ENCODE results near the gene LCN10. TPM values are rescaled to one million over a fixed set of nuclear protein-coding genes. Genes with fewer than 3 reads are reported as not detected.
"Not testable (repeated sequence)": the region's sequence is repeated elsewhere in the genome, so short reads cannot be mapped to it uniquely, and the experiment has no call there.

Gene LCN10
- total and polyA plus RNA-seq, 2 of the 13 experiments (the other 11 are each of a cell fraction or from before 2014, with no cell fraction given) = 0.53 to 0.61 TPM

DNA sequence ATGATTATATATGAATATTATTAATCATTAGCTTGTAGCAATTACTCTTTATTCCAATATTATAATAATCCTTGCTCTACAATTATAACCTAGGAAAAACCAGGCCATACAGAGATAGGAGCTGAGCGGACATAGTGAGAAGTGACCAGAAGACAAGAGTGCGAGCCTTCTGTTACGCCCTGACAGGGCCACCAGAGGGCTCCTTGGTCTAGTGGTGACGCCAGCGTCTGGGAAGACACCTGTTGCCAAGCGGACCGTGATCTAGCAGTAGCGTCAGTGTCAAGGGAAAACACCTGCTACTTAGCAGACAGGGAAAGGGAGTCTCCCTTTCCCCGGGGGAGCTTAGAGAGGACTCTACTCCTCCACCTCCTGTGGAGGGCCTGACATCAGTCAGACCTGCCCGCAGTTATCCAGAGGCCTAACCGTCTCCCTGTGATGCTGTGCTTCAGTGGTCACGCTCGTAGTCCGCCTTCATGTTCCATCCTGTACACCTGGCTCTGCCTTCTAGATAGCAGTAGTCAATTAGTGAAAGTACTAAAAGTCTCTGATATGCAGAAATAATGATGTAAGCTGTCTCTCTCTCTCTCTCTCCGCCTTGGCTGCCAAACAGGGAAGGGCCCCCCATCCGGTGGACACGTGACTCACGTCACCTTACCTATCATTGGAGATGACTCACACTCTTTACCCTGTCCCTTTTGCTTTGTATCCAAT is 23.8 kb upstream of the LCN10 start (continued):
- TF ChIP-seq CREM (IDR thresholded peaks at IDR 0.05) (0 out of 2 replicates have a peak, but pooled peaks have one; percentile 28), USF2 (CRISPR knock-in tag; IDR thresholded peaks at IDR 0.05; ENCODE audit: borderline replicate concordance) (peak; percentile 74; the same call in 1 of the 2 replicates), MED1 (CRISPR knock-in tag; IDR thresholded peaks at IDR 0.05) (0 out of 2 replicates have a peak, but pooled peaks have one; percentile 17), STAG1 (CRISPR knock-in tag; IDR thresholded peaks at IDR 0.05) (peak; percentile 56), FOSL2 (CRISPR knock-in tag; IDR thresholded peaks at IDR 0.05) (peak; percentile 88), CREB1 (IDR thresholded peaks at IDR 0.05) (peak; percentile 68), RAD51 (IDR thresholded peaks at IDR 0.05; ENCODE audit: borderline replicate concordance) (peak; percentile 72; the same call in 1 of the 2 replicates), KAT8 (CRISPR knock-in tag; IDR thresholded peaks at IDR 0.05) (0 out of 2 replicates have a peak, but pooled peaks have one; percentile 19), THAP11 (CRISPR knock-in tag; IDR thresholded peaks at IDR 0.05) (0 out of 2 replicates have a peak, but pooled peaks have one; percentile 30), ZBTB38 (CRISPR knock-in tag; IDR thresholded peaks at IDR 0.05) (0 out of 2 replicates have a peak, but pooled peaks have one; percentile 24)
- TF ChIP-seq CREM (CRISPR knock-in tag; IDR thresholded peaks at IDR 0.05); USF2 (IDR thresholded peaks at IDR 0.05; ENCODE audit: low read depth, low read length); CREB1 (CRISPR knock-in tag; IDR thresholded peaks at IDR 0.05): not testable (repeated sequence)
- TF ChIP-seq, protein P1, sequence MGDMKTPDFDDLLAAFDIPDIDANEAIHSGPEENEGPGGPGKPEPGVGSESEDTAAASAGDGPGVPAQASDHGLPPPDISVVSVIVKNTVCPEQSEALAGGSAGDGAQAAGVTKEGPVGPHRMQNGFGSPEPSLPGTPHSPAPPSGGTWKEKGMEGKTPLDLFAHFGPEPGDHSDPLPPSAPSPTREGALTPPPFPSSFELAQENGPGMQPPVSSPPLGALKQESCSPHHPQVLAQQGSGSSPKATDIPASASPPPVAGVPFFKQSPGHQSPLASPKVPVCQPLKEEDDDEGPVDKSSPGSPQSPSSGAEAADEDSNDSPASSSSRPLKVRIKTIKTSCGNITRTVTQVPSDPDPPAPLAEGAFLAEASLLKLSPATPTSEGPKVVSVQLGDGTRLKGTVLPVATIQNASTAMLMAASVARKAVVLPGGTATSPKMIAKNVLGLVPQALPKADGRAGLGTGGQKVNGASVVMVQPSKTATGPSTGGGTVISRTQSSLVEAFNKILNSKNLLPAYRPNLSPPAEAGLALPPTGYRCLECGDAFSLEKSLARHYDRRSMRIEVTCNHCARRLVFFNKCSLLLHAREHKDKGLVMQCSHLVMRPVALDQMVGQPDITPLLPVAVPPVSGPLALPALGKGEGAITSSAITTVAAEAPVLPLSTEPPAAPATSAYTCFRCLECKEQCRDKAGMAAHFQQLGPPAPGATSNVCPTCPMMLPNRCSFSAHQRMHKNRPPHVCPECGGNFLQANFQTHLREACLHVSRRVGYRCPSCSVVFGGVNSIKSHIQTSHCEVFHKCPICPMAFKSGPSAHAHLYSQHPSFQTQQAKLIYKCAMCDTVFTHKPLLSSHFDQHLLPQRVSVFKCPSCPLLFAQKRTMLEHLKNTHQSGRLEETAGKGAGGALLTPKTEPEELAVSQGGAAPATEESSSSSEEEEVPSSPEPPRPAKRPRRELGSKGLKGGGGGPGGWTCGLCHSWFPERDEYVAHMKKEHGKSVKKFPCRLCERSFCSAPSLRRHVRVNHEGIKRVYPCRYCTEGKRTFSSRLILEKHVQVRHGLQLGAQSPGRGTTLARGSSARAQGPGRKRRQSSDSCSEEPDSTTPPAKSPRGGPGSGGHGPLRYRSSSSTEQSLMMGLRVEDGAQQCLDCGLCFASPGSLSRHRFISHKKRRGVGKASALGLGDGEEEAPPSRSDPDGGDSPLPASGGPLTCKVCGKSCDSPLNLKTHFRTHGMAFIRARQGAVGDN (CRISPR knock-in tag; IDR thresholded peaks at IDR 0.05) = peak; percentile 46
- TF ChIP-seq, protein P2, sequence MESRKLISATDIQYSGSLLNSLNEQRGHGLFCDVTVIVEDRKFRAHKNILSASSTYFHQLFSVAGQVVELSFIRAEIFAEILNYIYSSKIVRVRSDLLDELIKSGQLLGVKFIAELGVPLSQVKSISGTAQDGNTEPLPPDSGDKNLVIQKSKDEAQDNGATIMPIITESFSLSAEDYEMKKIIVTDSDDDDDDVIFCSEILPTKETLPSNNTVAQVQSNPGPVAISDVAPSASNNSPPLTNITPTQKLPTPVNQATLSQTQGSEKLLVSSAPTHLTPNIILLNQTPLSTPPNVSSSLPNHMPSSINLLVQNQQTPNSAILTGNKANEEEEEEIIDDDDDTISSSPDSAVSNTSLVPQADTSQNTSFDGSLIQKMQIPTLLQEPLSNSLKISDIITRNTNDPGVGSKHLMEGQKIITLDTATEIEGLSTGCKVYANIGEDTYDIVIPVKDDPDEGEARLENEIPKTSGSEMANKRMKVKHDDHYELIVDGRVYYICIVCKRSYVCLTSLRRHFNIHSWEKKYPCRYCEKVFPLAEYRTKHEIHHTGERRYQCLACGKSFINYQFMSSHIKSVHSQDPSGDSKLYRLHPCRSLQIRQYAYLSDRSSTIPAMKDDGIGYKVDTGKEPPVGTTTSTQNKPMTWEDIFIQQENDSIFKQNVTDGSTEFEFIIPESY (CRISPR knock-in tag; IDR thresholded peaks at IDR 0.05) = 0 out of 2 replicates have a peak, but pooled peaks have one; percentile 5
- TF ChIP-seq, protein P3, sequence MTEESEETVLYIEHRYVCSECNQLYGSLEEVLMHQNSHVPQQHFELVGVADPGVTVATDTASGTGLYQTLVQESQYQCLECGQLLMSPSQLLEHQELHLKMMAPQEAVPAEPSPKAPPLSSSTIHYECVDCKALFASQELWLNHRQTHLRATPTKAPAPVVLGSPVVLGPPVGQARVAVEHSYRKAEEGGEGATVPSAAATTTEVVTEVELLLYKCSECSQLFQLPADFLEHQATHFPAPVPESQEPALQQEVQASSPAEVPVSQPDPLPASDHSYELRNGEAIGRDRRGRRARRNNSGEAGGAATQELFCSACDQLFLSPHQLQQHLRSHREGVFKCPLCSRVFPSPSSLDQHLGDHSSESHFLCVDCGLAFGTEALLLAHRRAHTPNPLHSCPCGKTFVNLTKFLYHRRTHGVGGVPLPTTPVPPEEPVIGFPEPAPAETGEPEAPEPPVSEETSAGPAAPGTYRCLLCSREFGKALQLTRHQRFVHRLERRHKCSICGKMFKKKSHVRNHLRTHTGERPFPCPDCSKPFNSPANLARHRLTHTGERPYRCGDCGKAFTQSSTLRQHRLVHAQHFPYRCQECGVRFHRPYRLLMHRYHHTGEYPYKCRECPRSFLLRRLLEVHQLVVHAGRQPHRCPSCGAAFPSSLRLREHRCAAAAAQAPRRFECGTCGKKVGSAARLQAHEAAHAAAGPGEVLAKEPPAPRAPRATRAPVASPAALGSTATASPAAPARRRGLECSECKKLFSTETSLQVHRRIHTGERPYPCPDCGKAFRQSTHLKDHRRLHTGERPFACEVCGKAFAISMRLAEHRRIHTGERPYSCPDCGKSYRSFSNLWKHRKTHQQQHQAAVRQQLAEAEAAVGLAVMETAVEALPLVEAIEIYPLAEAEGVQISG (CRISPR knock-in tag; IDR thresholded peaks at IDR 0.05) = 0 out of 2 replicates have a peak, but pooled peaks have one; percentile 14
